ENCODE results near the gene RAB27A.

DNA sequence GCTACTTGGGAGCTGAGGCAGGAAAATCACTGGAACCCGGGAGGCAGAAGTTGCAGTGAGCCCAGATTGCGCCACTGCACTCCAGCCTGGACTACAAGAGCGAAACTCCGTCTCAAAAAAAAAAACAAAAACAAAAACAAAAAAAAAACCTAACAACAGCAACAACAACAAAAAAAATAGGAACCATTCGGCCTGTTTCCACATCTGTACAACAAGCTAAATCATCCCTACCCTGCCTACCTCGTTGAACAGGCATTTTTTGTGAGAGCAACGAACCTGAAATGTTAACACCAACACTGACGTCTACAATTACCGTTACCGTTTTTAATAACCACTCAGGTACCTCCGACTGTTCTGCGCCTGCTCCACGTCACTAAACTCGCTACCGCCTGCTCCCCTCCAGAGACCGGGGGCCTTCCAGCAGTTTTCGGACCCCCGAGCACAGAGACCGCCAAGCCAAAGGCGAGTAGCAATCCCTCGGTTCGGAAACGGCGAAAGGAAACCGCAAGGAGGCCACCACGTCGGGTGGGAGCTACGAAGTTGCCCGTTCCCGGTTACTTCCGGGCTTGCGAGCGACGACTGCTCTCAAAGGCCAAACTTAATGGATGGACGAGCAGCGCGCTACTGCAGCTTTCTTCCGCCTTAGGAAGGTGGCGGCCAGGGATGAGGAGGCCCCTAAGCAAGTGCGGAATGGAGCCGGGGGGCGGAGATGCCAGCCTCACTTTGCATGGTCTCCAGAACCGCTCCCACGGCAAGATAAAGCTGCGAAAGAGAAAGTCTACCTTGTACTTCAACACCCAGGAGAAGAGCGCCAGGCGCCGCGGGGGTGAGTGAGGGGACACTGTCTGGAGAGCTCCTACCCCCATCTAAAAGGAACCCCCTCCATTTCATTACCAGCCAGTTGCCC, 29.2 kb upstream of the RAB27A start, which contains the start of the genes PIGB and PIGBOS1:
- TF ChIP-seq CTCF (IDR thresholded peaks at IDR 0.05 in 4 of 5, conservative IDR thresholded peaks at IDR 0.05 in 1 of 5) (peak in 2 of 5 experiments; percentile 20 to 22), POLR2A (IDR thresholded peaks at IDR 0.05) (peak; percentile 13 to 47)

All from gastrocnemius medialis (tissue), 4 donors.